Right kidney (tissue), 1 donor: ENCODE data around the gene MPC1.

Experiments used
- DNase-seq: peaks from one replicate; pipeline ENCODE4 v3.0.0-alpha.2; 2016

Gene MPC1

DNA sequence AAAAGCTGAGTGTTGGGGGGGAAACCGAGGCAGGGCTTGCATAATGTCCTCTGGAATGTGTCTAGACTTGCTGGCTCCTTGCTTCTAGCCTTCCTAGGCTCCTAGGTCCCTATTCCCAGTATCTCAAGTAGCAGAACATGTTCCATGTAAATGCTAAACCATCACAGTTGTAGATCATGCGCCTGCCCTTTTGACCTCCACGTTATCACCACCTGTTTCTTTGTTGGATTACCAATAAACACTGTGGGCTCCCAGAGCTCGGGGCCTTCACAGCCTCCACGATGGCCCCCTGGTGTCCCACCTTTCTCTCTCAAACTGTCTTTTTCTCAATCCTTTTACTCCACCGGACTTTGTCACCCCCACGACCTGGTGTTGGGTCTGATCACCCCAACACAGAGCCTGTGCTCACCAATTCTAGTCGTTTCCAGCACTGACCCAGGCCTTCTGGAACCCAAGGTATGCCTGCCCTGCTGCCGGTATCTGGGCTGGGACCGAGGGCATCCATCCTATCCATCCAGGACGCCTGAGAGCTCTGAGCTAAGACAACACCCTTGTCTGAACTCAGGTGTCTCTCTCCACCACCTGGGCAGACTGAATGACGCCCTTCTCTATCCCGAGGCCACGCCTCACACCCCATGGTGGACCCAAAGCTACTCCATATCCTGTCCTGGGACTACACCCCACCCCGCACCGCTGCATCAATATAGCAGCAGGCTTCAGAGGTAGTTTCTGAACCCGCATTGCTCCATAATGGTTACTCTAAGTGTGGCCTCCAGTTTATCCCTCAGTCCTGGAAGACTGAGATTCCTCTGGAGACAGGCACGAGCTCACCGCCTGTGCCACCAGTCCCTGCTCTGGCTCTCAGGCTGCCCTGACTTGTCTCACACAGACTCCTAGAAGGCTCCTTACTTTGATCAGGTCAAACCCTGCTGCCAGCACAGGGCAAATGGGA is 65.2 kb downstream of the MPC1 start:
- no peak for DNase-seq

DNA sequence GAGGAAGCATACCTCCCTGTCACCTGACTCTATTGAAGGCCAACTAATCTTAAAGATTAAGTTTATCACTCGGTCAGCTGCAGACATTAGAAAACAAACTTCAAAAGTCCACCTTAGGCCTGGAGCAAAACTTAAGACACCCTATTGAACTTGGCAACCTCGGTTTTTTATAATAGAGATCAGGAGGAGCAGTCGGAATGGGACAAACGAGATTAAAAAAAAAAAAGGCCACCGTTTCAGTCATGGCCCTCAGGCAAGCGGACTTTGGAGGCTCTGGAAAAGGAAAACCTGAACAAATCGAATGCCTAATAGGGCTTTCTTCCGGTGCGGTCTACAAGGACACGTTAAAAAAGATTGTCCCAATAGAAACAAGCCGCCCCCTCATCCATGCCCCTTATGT is 67.3 kb downstream of the MPC1 start:
- DNase-seq, result no peak
